Activated naive CD8-positive, alpha-beta T cell treated with anti-CD3 and anti-CD28 coated beads, Interleukin-2, amount 50 U/mL, for 16 hours (primary cell): ENCODE results near the gene HGD.
"Not testable (repeated sequence)": the region's sequence is repeated elsewhere in the genome, so short reads cannot be mapped to it uniquely, and the experiment has no call there.

Experiments used
- DNase-seq: peaks from one replicate; pipeline ENCODE4 v3.0.0-alpha.2; 2020; ENCODE audit warnings: low read depth, low spot score

Gene HGD

DNA sequence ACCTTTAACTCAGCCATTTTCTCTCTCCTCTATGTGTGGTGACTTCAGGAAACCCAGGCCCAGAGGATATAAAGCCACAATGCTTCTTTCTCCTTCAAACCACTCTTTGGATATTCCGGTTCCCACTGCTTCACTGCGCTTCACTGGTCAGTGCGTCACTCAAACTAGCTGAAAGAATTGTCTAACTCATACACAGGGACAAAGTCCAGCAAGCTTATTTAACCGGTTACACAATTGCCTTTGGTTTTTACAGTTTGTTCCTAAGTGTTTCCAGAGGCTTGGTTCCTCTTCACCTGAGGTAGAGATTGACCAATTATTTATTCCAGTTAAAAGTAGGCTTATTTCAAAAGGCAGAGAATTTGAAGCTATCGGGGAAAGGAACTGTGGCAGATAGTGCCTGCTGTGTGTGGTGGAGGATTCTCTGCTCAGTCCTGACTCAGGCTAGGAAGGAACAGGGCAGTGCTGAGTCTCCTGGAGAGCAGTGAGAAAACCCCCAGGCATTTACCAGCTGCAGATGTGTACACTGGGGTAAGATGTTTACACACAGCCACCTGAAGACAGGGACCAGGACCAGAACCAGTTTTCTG lies at the start of gene HGD:
Gene HGD, minus strand, starts transcription at position 145 of the 587 bp plus-strand sequence. Its CDS starts 128 bp downstream, at position 17.
- DNase-seq: no peak

- DNase-seq: no peak
Measured at GRCh38 chr3:120730576-120731542, 48.8 kb upstream of the HGD start.

DNA sequence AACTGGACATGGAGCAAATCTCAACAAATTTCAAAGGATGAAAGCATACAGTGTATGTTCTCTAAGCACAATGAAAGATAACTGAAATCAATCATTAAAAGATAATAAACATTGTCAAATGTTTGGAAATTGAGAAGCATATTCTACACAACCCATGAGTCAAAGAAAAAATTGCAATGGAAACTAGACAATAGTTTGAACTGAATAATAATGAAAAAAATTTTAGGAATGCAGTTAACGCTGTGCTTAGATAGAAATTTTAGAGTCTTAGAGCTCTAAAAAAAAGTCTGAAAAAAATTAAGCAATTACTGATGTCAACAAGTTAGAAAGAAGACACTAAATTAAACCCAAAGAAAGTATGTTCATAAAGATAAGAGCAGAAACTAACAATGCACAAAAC lies 44.8 kb upstream of the HGD start:
- no peak for DNase-seq

GRCh38 chr3:120719167-120719834 lies 37.3 kb upstream of the HGD start:
- DNase-seq: not testable (repeated sequence)

DNA sequence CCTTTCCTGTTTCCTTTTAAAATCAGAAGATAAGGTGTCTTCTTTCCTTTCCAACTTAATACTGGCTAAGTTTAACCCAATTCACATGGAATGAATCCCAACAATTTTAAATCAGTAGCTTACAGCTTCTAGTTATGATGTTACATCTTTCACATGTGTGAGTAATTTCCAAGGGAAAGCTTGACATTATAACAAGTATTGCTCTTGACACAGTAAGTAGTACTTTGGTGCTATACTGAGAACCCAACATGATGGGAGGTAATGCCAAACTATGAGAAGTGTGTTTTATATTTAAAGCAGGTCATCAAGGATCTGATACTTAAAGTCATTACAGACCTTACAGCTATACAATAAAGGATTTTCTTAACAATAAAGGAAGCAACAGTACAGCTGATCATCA lies 31.2 kb upstream of the HGD start:
- DNase-seq: no peak

- DNase-seq: no peak
Measured at GRCh38 chr3:120710369-120710768, 28.3 kb upstream of the HGD start.

DNA sequence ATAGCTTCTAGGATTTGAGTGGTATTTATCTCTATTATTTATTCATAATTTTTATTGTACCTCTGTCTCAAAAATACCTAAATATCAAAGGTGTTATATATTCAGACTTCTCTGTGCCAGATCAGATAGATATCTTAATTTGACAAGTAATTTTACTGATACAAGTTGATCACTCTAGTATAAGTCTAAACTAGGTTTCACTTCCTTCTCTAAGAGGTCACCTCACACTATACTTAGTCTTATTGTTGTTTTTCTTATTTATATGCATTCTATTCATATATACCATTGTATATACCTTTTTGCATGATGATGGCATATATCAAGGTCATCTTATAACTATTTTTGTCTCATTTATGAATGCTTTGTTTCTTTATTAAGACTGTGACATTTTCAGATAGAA lies 26.4 kb upstream of the HGD start:
- DNase-seq: no peak

DNA sequence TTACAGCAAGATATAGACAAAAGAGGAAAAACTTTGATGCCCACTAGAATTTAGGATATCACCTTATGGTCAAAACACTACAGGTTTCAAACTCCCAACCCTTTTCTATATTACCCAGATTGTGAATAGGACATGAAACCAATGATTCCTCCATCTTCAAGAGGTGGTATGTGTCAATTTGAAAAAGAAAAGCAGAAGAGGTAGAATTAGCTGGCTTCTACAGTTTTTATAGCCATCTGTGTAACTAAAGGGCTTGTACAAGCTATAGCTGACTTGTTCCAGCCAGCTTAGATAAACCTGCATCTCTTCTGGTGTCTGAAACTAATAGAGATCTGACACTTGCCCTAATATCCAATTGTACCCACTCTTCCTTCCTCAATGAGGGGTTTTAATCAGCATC lies 24.9 kb upstream of the HGD start:
- no peak for DNase-seq

DNA sequence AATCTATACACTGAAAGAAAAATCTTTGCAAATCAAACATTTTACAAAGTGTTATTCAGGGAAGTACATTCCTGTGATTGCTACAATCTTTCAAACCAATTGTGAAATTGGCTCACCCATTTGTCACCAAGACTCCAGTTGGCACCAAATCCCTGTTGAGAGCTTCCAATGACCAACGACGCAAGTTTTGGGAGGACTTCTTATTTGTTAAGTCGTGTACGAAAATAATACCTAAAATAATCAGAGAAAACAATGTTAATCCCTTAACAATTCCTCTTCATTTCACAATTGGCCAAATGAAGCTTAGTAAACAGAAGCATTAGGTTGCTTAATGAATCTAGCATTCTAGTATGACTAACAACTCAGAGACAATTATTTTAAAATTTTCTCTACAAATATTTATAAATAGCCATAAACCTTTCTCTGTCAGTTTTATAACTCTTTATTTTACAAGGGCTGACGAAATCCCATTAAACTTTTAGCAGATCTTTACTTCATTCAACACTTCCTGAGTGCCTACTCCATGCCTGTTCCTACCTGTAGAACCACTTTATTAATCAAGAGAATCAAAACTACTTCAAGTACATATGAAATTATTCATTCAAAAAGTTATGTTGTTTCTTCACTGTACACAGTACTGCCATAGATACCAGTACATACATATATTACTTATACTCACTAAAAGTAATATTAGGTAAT lies 24.0 kb upstream of the HGD start:
- DNase-seq: no peak

- no peak for DNase-seq
Measured at GRCh38 chr3:120699333-120699732, 17.3 kb upstream of the HGD start.

DNA sequence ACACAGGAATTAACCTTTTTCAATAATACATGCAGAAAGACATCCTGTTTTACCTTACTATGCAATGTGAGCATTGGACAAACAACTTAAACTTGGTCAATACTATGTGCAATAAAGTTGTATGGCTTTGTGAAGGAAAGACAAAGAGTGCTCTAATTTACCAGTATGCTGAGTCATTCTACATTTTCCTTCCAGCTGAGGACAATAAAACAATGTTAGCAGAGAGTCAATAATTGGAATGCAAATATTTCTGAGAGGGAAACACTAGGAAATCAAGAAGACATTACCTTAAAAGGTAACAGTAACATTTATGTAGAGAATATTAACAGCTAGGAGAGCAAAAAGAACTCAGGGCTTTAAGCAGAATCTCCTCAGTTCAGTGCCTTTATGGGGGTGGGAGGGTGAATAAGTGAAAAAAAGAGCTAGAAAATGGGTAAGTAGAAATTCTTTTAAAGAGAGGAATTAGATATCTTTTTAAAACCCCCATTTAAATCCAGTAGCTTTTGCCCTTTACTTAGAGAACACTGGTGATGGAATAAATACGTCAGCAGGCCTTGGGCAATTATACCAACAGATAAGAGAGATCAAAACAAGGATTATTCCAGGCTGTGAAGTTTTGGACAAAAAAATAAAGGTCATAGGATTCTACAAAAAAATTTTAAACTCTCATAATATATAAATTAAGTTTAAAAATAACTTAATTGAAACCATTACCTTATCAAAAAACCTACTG lies 11.6 kb upstream of the HGD start:
- no peak for DNase-seq

DNA sequence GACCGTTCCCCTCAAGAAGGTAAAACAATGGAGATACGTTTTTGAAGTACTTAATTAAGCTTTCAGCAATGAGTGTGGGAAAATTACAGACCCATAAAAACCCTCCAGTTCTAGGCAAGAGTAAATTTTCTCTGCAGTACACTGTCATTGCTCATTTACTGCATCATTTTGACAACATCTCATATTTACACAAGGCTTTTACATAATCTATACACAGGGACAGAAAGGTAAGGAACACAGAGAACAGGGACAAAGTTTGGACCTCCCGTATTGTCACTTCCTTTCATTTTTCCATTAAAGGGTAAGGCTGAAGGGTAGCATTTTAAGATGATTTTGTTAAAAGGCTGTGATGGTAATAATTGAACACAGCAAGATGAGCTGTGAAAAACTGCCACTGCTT lies 7.4 kb upstream of the HGD start:
- no peak for DNase-seq

DNA sequence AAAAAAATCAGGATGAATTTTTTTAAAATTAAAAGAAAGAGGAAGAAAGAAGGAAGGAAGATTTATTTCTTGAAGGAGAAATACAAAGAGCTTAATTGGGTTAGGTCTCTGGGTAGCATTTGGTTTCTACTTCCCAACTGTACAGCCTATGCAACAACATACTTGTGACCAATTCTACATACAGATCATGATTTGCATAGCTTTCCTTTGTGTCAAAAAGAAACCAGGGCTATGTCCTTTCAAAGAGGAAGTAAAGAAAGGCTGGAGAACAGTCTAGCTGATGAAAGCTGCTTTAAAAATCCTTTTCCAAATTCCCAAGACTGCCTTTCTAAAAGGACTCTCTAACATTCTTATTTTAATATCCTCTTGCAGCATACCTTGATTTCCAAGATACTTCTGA lies 6.1 kb upstream of the HGD start:
- DNase-seq: no peak

DNA sequence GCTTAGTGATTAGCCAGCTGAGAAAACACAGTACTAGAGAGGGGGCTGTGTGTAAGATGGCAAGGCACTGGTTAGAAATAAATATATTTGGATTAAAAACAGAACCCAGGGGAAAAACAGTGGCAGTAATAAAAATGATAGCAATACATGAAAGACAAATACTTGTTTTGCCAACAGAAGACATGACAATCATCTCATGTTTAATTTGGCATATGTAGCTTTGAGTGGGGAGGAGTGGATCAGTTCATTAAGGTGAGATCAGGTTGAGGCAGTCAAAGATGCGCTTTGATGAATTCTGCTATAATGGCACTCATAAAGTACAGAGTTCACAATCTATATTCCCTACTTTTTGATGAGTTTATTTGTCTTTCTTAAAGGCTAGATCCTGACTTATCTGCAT lies 3.4 kb upstream of the HGD start:
- no peak for DNase-seq

DNA sequence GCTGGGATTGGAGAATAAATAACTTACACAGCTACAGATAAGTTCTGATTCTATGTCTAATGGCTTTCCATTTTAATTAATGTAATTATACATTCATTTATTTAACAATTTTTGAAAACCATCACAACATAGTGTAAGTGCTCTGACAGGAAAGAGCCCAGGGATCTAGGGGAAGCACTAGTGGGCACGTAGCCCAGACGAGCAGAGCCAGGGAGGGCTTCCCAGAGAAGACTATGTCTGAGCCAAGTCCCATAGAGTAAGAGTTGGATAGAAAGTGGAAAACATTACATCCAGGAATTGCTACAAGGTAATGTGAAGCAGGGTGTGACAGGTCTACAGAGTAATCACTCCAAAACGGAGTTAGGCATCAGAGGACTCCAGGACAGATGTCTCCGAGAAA lies 2.9 kb upstream of the HGD start:
- DNase-seq: no peak

DNA sequence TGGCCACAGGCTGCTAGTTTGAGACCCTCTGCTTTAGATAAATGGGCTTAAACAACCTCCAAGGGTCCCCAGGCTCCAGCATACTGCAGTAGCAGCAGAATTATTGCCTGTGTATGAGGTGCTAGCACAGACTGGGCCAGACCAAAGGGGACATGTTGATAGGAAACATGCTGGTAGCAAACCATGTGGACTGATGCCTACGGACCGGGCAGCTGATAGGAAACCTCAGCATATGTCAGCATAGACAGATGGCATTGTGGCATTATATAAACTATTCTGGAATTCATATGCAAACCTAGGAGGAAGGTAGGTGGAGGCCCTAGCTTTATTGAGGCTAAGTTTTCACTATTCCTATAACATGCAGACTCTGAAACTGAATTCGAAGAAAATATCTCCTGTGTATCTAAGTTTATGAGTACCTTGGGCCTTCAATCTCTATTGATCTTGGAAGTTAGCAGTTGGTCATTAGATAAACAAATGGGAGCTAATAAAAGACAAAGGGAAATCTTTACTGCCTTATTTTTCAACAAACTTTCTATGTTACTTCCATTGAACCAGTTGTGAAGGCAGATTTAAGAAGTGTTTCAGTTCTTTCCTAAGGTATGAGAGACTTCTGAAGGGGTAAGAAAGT lies 1.7 kb upstream of the HGD start:
- no peak for DNase-seq

GRCh38 chr3:120683213-120683612 lies 1.2 kb upstream of the HGD start:
- no peak for DNase-seq

GRCh38 chr3:120681506-120682038 lies 467 bp downstream of the HGD start:
- DNase-seq: no peak

DNA sequence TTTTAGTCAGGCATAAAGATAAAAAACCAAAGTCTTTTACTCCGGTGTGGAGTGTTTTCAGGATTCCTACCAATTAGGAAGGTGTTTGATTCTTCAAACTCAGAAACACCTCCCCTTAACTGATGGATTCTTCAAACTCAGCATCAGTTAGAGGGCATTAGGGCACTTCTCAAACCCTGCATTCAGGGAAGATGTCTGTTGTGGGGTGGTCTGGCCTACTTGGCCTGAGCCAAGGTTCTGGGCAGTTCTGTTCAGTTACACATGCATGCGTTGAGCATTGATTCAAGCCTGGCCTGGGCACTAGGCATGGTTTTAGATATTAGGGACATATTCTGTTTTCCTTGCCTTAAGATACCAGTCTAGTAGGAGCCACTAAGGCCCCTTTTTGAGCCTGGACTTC lies 1.0 kb downstream of the HGD start:
- no peak for DNase-seq

DNA sequence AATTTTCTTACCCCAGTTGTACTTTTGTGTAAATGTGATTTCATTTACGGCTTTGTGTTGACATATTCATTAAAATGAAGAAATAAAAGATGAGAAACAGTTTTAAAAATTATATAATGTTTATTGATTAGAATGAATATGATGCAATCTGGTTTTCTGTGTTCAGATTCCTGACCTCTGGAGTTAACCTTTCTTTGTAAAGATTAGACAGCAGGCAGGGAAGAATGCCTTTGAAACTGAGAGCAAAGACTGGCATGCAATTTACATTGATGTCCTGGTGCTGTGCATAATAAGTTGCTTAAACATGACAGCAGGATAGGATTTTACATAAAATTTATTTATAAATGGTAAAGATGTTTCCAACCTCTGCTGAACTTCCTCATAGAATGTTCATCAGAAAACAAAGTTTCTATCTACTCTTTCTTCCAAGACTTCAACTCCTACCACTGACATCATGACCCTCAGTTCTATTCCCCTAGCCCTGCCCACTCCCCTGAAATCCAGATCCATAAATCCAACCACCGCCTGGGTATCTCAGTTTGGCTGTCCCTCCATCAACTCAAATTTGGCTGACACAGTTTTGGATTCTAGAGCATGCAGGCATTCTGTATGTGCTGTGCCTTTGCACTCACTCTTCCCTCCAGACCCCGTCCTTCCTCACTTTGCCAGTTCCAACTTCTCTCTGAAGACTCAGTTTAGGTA lies 1.7 kb downstream of the HGD start:
- no peak for DNase-seq
